Thyroid gland (tissue), 4 donors: Measurements from ENCODE around the gene DMWD. TPM values are rescaled to one million over a fixed set of nuclear protein-coding genes. Genes with fewer than 3 reads are reported as not detected.
A peak's percentile ranks its signal among the peaks of the same experiment; 100 is the strongest.

Experiments used
- DNase-seq, 2 donors: peaks; one replicate each; pipeline ENCODE4 v3.0.0-alpha.2; 2019
- H3K27ac ChIP-seq, 3 donors: fragments of 200-600 bp; sonication (generic); 1 replicate in 2 of 3; 2 replicates in 1 of 3; pipeline ENCODE4 v1.5.1; 2016 to 2019; ENCODE audit warnings: mild to moderate bottlenecking in 1 of 3, moderate library complexity in 1 of 3
- H3K27me3 ChIP-seq: fragments of 200-600 bp; sonication (generic); one replicate; pipeline ENCODE4 v1.5.1; 2019
- H3K36me3 ChIP-seq, 2 donors: fragments of 200-600 bp; sonication (generic); one replicate each; pipeline ENCODE4 v1.5.1; 2016 to 2019
- H3K4me1 ChIP-seq, 2 donors: fragments of 200-600 bp; sonication (generic); one replicate each; pipeline ENCODE4 v1.5.1; 2017 to 2019
- H3K4me3 ChIP-seq, 3 donors: fragments of 200-600 bp; sonication (generic); replicated peaks in 1 of 3; 1 replicate in 2 of 3; 2 replicates in 1 of 3; pipeline ENCODE4 v1.5.1; 2016; ENCODE audit warnings: mild to moderate bottlenecking in 1 of 3
- H3K9me3 ChIP-seq: fragments of 200-600 bp; sonication (generic); one replicate; pipeline ENCODE4 v1.5.1; 2017
- POLR2A ChIP-seq, 2 donors: fragments of 450-650 bp; IDR thresholded peaks; one replicate each; pipeline ENCODE4 v1.6.1; 2017; ENCODE audit warnings: antibody characterized with exemption in 2 of 2, mild to moderate bottlenecking in 2 of 2, moderate library complexity in 1 of 2
- WGBS, 2 donors: methylation state at CpG; one replicate each; pipeline ENCODE4 v1.1.5; 2017; 5-methylcytosine and 5-hydroxymethylcytosine counted together
- intact Hi-C: fragments of 100-400 bp; cut with DNase I; formaldehyde crosslinking; loops from one replicate; pipeline ENCODE4 v1.15.1; 2023
- total RNA-seq, 4 donors: library from RNA; depleted of rRNA; stranded (reverse); fragments of >200 nt; gene quantifications; one replicate each; pipeline ENCODE4 v1.2.3, GENCODE V29; 2016
- TF ChIP-seq, protein P1 (sequence below), 6 experiments: fragments of 200-600 bp in 3 of 6; fragments of 450-650 bp in 3 of 6; sonication (generic) in 3 of 6; IDR thresholded peaks; one replicate each; pipeline ENCODE4 v1.5.1; 2016 to 2019; ENCODE audit warnings: antibody characterized with exemption in 6 of 6, mild to moderate bottlenecking in 2 of 6, inconsistent platforms in 1 of 6, moderate library complexity in 1 of 6

DMWD gene
- total RNA-seq, 4 donors from 2014 or later, result 38.2 to 69.7 (median 48.3) TPM

DNA sequence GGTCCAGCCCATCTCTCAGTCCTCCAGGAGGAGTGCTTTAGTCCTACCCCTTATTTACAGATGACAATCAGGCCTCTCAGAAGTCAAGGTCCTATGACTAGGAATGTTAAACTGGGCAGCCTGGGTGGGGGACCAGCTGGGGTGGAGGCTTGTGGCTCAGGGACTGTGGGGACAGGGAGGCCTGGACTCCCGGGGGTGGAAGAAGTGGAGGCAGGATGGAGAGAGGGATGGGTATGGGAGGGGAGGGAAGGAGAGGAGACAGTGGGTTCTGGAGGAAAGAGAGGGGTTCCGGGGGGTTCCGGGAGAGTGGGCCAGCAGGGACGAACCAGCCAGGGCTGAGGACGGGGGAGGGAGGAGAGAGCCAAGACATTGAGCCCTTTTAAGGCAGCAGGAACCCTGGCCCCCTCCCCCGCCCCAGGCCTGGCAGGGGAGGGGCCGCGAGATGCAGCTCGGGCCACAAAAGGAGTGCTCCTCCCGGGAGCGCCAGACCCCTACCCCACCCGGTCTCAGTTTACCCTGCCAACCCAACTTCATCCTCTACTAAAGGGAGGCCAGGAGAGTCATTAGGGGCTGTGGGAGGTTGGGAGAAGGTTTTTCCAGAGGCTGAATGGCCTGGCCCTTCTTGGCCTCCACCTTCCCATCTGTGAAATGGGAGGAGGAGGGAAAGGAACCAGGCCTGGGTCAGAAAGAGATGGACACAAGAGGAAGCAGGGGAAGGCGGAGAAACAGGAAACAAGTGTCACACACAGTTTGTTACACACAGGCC is 12.0 kb downstream of the DMWD start:
- TF ChIP-seq POLR2A (IDR thresholded peaks at IDR 0.05), result no peak
- TF ChIP-seq, protein P1, sequence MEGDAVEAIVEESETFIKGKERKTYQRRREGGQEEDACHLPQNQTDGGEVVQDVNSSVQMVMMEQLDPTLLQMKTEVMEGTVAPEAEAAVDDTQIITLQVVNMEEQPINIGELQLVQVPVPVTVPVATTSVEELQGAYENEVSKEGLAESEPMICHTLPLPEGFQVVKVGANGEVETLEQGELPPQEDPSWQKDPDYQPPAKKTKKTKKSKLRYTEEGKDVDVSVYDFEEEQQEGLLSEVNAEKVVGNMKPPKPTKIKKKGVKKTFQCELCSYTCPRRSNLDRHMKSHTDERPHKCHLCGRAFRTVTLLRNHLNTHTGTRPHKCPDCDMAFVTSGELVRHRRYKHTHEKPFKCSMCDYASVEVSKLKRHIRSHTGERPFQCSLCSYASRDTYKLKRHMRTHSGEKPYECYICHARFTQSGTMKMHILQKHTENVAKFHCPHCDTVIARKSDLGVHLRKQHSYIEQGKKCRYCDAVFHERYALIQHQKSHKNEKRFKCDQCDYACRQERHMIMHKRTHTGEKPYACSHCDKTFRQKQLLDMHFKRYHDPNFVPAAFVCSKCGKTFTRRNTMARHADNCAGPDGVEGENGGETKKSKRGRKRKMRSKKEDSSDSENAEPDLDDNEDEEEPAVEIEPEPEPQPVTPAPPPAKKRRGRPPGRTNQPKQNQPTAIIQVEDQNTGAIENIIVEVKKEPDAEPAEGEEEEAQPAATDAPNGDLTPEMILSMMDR (IDR thresholded peaks at IDR 0.05), result no peak
- DNase-seq, result no peak
- intact Hi-C loops, result no loop called here

DNA sequence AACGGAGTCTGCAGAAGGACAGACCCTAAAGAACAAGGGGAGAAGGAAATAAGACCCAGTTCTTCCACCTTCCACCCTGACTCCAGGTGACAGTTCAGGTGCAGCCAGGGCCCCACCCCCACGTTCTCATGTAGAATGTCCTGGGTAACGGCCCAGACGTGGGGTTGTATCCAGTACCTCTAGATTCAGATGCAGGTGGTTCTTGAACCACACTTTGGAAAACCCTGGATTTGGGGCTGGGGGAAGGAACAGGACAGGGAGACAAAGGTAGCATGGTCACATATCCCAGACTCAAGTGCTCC is 12.5 kb downstream of the DMWD start:
- DNase-seq, result no peak
- H3K4me3 ChIP-seq, result no peak overlapping the region
- H3K4me1 ChIP-seq, result peaks cover 30 to 35% of the 10 kb centered on the region in 2 donors

More for the DNA sequence above, 12.0 kb downstream of the DMWD start:
- Histone ChIP-seq H3K27ac (peak overlapping the region in 1 of 3 donors; percentile 8), H3K4me3 (no peak overlapping the region), H3K27me3 (no peaks in the 10 kb centered on the region), H3K4me1 (peaks cover 30 to 35% of the 10 kb centered on the region in 2 donors), H3K36me3 (peaks cover 16 to 17% of the 10 kb centered on the region in 2 donors), H3K9me3 (no peaks in the 10 kb centered on the region)
- WGBS, 2 donors, result 37 to 51% methylated on average over 9 to 12 of the region's 13 CpGs

GRCh38 chr19:45779231-45780145 is 13.2 kb downstream of the DMWD start:
- Histone ChIP-seq H3K4me1 (peaks cover 30 to 35% of the 10 kb centered on the region in 2 donors), H3K36me3 (peaks cover 15 to 16% of the 10 kb centered on the region in 2 donors), H3K9me3 (no peaks in the 10 kb centered on the region), H3K27ac (no peak overlapping the region), H3K27me3 (no peaks in the 10 kb centered on the region), H3K4me3 (no peak overlapping the region)
- WGBS, 2 donors, result 28 to 31% methylated on average over 37 to 48 of the region's 48 CpGs
- peak; percentile 77 to 81 for DNase-seq
- TF ChIP-seq POLR2A (IDR thresholded peaks at IDR 0.05), result no peak
- TF ChIP-seq, protein P1 (IDR thresholded peaks at IDR 0.05), result peak in 4 of 6 experiments; percentile 26 to 47 (median 35)
- intact Hi-C loops, result no loop called here

More for the DNA sequence above, 12.5 kb downstream of the DMWD start:
- intact Hi-C loops, result no loop called here
- H3K9me3 ChIP-seq, result no peaks in the 10 kb centered on the region
- TF ChIP-seq, protein P1 (IDR thresholded peaks at IDR 0.05), result no peak
- no peak for TF ChIP-seq POLR2A (IDR thresholded peaks at IDR 0.05)
- peaks cover 13 to 15% of the 10 kb centered on the region in 2 donors for H3K36me3 ChIP-seq
- no peak overlapping the region for H3K27ac ChIP-seq
- H3K27me3 ChIP-seq, result no peaks in the 10 kb centered on the region
- 55 to 56% methylated on average over 4 of the region's 4 CpGs for WGBS, 2 donors

DNA sequence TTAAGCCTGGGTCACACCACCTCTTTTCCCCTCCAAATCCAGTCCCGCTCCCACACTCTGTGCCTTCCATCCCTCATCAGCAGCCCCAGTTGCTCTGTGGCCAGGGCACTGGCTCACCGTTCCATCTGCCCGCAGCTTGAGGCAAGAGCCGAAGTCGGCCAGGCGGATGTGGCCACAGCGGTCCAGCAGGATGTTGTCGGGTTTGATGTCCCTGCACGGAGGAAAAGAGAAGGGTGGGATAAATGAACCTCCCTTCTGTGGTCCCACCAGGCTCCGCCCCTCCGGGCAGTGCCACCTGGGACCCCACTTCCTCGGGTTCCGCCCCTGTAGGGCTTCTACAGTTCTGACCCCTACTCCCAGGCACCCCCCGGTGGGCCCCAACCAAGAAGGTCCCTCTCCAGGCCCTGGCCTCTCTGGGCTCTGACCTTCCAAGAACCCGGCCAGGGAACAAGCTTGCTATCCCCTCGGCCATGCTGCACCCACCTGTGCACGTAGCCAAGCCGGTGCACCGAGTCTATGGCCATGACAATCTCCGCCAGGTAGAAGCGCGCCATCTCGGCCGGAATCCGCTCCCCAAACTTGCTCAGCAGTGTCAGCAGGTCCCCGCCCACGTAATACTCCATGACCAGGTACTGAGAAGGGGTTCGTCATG is 14.5 kb downstream of the DMWD start:
- intact Hi-C loops, result no loop called here
- H3K27ac ChIP-seq, result no peak overlapping the region
- peaks cover 15 to 18% of the 10 kb centered on the region in 2 donors for H3K36me3 ChIP-seq
- no peaks in the 10 kb centered on the region for H3K9me3 ChIP-seq
- H3K27me3 ChIP-seq, result no peaks in the 10 kb centered on the region
- 95 to 96% methylated on average over 20 to 28 of the region's 28 CpGs for WGBS, 2 donors
- TF ChIP-seq, protein P1 (IDR thresholded peaks at IDR 0.05), result no peak
- no peak for TF ChIP-seq POLR2A (IDR thresholded peaks at IDR 0.05)
- no peak overlapping the region for H3K4me3 ChIP-seq
- H3K4me1 ChIP-seq, result peaks cover 30 to 32% of the 10 kb centered on the region in 2 donors
- DNase-seq, result no peak
